SU-DHL-6 (cell line): Measurements from ENCODE around the gene ATP23.

Experiments
- CTCF ChIP-seq: fragments of 200-600 bp; sonication (generic); IDR thresholded peaks from one replicate; pipeline ENCODE4 v1.5.1; 2017; ENCODE audit warnings: antibody characterized with exemption, mild to moderate bottlenecking, low read length, moderate library complexity; ENCODE audit not compliant: insufficient read depth, poor library complexity, severe bottlenecking
- EZH2phosphoT487 ChIP-seq: fragments of 200-600 bp; sonication (generic), shearing (Covaris generic); conservative IDR thresholded peaks from 2 replicates; pipeline ENCODE4 v1.6.1; 2018; ENCODE audit warnings: mild to moderate bottlenecking, antibody characterized with exemption, low read length, moderate library complexity, mixed read lengths

GRCh38 chr12:57954768-57955167, 13.4 kb downstream of the ATP23 start:
- no peak for TF ChIP-seq CTCF
- TF ChIP-seq EZH2phosphoT487 = no peak
